Activated CD8-positive, alpha-beta memory T cell treated with anti-CD3 and anti-CD28 coated beads for 1 hour (primary cell): Measurements from ENCODE around the gene RNF223.
"Not testable (repeated sequence)": the region's sequence is repeated elsewhere in the genome, so short reads cannot be mapped to it uniquely, and the experiment has no call there.

Source experiments
- DNase-seq, 2 donors: peaks; one replicate each; pipeline ENCODE4 v3.0.0-alpha.2; 2020; ENCODE audit warnings: low read depth in 1 of 2; ENCODE audit errors: extremely low read depth in 1 of 2

RNF223 gene

DNA sequence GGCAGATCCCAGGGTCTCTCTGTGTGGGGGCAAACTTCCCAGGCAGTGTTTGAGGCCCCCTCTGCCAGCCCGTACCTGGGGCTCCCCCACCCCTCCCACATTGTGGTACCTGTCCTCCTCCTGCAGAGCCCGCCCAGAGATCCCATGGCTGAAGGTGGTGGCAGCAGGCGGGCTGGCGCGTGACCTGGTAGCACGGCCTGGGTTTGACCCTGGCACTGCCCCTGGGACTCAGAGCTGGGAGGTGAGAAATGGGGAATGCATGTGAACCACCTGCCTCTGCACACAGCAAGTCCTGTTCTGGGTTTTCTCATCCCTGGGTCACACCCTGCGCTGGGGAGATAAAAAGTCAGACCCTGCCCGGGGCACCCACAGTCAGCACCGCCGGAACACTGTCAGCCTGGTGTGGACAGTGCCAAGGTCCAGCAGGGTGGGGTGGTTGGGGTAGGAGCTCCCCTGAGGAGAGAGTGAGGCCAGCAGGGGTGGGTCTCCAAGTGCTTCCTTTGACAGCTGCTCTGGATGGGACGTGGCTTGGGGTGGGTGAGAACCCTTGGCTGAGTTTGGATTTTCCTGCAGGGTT, 42.4 kb downstream of the RNF223 start:
- DNase-seq = no peak

DNA sequence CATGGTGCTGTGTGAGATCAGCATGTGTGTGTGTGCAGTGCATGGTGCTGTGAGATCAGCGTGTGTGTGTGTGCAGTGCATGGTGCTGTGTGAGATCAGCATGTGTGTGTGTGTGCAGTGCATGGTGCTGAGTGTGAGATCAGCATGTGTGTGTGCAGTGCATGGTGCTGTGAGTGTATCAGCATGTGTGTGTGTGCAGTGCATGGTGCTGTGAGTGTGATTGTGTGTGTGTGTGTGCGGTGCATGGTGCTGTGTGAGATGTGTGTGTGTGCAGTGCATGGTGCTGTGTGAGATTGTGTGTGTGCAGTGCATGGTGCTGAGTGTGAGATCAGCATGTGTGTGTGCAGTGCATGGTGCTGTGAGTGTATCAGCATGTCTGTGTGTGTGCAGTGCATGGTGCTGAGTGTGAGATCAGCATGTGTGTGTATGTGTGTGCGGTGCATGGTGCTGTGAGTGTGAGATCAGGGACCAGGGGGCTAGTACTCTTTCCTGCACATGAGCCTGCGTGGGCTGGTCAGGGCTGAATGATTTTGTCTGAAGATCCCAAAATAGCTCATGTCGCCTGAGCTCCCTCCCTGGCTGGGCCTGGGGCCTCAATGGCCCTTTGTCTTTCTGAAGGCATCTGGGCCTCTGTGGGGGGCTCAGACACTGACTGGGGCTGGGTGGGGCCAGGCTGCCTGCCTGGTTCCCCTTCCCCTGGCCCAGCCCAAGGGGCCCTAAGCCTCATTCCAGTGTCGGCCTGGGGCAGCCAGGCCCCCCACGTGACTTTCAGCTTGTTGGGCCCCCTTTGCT, 43.0 kb downstream of the RNF223 start:
- DNase-seq = not testable (repeated sequence)

DNA sequence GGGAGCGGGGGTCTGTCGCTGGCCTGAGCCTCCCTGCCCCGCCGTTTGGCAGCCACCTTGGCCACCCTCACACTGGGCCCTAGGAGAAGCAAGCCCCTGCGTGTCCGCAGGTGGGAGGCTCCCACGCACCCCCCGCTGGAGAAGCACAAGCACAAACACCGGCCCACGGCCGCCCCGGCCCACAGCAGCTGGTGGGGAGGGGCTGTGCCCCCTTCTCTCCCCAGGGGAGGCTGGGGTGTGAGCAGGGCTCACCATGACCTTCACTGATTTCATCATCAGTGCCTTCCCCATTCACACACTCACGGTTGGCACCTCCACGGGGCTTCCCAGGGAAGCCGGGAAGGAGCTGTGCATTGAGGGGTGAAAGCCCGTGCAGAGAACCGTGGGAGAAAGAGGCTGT, 46.3 kb downstream of the RNF223 start:
- no peak for DNase-seq

DNA sequence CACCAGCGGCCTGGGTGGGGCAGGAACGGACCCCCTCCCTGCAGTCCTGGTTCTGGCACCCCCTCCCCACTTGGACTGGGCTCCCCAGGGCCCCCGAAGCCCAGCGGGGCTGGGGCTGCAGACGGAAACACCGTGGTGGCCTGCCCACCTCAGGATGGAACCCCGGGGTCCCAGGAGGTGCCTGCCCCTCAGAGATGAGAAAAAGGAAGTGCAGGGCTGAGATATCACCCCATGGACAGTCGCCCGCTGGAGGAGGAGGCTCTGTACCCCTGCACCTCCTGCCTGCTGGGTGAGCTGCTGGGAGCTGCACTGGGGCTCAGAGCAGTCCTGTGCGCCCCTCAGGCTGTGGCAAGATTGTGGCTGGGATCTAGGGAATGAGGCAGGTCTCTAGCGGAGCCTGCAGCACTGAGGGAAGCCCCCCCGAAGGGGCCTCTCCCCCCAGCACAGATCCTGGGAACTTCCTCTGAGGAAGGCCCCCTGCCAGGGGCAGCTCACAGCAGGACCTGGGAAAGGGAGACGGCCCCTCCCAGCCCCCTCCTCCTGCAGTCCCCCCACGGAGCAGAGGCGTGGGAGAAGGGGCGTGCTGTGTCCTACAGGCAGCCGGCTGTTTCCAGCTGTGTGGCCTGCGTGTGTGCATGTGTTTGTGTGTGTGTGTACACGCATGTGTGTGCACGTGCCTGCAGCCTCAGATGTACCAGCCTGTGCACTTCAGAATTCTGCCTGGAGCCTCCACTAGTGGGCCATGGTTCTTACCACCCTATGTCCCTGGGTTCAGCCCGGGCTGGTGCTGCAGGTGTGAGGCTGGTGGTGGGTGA, 47.3 kb downstream of the RNF223 start:
- DNase-seq = no peak

DNA sequence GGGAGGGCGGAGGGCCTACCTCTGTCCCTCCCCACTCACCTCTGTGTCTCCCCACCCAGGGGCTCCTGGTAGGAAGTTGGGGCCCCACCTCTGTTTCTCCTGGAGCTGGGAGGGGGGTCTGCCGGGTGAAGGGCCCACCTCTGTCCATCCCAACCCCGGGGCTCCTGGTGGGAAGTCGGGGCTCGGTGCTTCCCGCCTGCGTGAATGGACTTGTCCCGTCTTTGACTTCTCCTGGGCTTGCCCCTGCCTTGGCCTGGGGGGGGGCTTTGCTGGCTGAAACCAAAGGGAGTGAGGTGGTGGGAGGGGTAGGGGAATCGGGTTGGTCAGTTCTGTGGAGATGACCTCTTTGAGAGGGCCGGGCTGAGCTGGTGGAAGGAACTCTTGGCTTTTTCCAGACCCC, 48.4 kb downstream of the RNF223 start:
- DNase-seq = no peak

DNA sequence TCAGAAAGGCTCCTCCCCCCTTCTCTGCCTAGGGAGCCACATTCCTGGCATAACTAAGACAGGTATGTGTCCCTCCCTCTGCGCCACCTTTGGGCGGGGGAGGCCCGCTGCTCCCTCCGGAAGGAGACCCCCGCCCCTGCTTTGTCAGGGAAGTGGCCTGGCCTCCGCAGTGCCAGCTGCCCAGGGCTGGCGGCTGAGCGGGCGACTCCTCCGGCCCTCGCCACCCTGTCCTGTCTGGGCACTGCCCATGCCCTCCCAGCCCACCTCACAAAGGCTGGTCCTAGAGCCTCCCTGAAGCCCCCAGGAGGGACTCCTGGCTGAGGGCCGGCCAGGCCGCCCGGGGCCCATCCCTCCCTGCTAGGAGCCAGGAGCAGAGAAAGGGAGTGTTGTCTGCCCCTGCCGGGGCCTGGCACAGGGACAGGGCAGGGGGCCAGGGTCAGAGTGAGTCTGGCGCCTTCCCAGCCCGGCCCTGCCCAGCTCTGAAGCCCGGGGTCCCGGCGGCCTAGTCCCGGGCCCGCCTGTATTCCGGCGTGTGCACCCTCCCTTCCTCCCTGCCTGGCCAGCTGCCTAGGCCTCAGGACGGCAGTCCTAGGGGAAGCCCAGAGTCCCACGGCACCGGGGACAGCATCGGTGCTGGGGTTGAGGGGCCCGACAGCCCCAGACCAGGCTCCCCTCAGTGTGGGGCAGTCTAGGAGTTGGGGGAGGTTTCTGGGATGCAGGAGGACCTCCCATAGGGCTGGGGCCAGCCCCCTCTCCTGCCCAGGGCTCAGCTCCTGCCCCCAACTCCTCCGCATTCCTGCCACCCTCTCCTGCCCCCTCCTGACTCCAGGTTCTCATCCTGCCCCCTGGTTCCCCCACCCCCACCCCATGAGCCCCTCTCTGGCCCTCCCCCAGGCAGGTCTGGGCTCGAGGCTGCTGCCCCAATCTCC, 49.1 kb downstream of the RNF223 start:
- no peak for DNase-seq

DNA sequence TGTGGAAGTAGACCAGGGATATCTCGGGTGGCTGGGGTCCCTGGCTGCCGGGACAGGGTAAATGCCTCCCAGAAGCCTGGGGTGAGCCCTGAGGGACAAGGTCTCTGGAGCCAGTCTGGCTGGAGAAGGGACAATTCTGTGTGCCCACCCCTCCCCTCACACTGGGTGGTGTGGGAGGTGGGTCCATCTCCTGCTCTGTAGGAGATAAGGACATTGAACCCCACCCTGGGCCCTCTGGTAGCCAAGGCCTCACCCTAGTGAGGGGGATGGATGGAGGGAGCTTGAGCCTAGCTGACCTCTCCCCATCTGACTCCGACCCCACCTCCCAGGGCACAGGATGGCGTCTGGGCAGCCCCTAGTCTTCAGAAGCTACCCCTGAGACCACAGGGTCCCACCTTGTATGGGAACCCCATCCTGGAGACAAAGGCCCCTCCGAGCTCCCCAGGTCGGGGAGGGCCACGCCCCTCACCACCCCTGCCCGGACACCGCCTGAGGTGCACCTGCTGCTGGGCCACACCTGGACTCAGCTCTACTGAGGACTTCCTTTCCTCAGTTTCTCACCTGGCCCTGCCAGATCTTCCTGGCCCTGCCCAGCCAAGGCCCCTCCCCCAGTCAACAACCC, 49.8 kb downstream of the RNF223 start:
- no peak for DNase-seq

DNA sequence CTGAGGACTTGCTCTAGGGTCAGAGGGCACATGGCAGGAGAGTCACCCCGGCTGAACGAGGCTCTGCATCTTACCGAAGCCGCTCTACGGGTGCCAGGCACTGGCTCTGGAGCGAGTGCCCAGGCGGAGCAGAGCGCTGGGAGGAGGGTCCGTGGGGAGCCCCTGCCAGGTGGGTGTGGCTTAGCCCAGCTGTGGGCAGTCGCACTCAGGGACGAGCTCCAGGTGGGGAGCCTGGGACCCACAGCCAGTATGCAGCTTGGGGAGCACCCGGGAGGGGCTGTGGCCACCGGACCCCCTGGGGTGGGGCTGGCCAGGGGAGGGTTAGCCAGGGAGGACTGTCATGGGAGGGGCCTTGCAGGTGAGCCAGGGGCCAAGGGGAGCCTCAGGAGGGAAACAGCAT, 50.4 kb downstream of the RNF223 start:
- DNase-seq = no peak

DNA sequence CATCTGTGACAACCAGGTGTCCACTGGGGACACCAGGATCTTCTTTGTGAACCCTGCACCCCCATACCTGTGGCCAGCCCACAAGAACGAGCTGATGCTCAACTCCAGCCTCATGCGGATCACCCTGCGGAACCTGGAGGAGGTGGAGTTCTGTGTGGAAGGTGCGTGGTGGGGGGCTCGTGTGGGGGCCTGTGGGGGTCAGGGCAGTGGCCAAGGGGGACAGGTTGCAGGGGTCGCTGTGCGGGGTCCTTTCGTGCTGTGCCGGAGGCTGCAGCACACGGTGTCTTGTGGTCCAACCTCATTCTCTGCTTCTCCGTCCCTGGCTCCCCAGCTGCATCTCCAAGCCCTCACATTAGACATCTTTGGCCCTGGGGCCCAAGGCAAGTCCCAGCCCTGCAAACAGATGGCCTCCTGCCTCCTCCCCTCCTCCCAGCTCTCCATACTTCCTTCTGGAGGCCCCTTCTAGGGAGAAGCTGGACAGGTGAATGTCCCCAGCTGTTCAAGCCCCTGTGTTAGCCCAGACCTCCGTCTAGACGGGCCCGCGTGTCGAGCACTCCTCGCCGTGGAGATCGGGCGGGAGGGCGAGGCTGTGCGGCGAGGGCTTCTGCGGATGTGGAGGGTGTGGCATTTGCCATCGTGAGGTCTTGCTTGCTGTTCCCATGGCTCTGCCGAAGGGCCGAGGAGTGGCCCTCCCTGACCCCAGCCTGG, 51.6 kb downstream of the RNF223 start:
- DNase-seq = no peak

DNA sequence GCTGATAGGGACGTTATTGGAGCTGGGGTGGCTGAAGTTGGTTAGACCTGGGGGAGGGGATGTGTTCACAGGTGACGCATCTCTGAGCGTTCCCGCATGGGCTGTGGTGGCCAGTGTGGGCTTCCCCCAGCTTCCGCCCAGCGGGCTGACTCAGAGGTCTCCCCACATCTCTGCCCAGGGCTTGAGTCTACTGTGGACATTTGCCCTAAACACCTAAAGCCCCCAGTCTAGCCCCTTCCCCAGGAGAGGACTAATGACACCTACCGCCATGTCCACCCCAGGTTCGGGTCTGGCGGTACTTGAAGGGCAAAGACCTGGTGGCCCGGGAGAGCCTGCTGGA, 52.2 kb downstream of the RNF223 start:
- DNase-seq = no peak

DNA sequence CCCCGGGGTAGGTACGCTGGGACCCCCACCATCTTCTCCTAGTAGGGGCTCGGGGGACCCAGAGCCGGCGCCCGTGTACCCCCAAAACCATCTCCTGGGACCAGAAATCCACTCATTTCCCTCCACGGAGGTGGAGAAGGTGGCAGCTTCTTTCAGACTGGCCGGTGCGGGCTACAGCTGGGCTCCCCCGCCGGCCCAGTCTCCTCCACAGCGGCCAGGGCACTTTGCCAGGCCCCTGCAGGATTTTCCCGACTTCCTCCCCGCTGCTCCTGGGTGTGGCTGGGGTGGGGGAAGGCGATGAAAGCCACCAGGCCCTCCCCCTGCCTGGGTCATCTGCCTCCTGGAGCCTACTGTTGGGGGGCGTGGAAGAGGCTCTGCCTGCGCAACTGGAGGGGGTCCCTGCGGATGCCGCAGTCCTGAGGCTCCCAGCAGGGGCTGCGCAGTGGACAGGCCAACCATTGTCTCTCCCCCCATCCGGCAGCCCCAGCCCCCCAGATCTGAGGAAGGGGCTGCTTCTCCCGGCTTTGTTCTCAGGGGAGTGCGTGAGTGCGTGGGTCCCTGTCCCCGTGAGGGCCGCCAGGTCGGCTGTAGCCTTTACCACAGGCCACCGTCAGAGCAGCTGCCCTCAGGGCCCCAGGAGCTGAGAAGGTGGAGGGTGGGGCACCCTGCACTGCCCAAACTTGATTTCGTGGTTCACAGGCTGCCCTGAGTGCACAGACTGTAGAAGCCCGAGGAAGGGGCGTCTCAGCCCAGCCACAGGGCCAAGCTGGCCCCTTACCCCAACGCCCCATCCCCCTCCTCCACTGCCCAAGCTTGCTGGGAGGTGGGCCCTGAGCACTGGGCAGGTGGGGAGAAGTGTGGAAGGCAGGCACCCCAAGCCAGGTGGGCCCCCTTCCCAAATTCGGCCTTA, 52.8 kb downstream of the RNF223 start:
- DNase-seq = no peak
